ENCODE measurements around the gene CLCN7.

CLCN7 gene

GRCh38 chr16:1430214-1430758 is 44.5 kb downstream of the CLCN7 start:
- no peak overlapping the region for H3K4me3 ChIP-seq (ENCODE audit: low read length in 2 of 2)
- H3K36me3 ChIP-seq (ENCODE audit: control insufficient read depth in 2 of 2, insufficient read depth in 2 of 2, low read length in 2 of 2) = no peaks in the 10 kb centered on the region
- no peak overlapping the region for H3K27ac ChIP-seq (ENCODE audit: low read depth in 2 of 2, low read length in 2 of 2)
- peaks cover 0 to 2% of the 10 kb centered on the region in 2 donors for H3K4me1 ChIP-seq (ENCODE audit: control insufficient read depth in 2 of 2, insufficient read depth in 2 of 2, low read length in 2 of 2)
- H3K9ac ChIP-seq (ENCODE audit: low read depth in 1 of 2, low read length in 2 of 2) = no peak overlapping the region
- H3K9me3 ChIP-seq (ENCODE audit: control insufficient read depth in 2 of 2, low read length in 2 of 2) = no peaks in the 10 kb centered on the region
- no peaks in the 10 kb centered on the region for H3K27me3 ChIP-seq (ENCODE audit: control insufficient read depth in 2 of 2, insufficient read depth in 2 of 2, low read length in 2 of 2)

- no peaks in the 10 kb centered on the region for H3K36me3 ChIP-seq (ENCODE audit: control insufficient read depth in 2 of 2, insufficient read depth in 2 of 2, low read length in 2 of 2)
- H3K9ac ChIP-seq (ENCODE audit: low read depth in 1 of 2, low read length in 2 of 2) = no peak overlapping the region
- no peaks in the 10 kb centered on the region for H3K9me3 ChIP-seq (ENCODE audit: control insufficient read depth in 2 of 2, low read length in 2 of 2)
- H3K4me3 ChIP-seq (ENCODE audit: low read length in 2 of 2) = no peak overlapping the region
- H3K27ac ChIP-seq (ENCODE audit: low read depth in 2 of 2, low read length in 2 of 2) = no peak overlapping the region
- H3K4me1 ChIP-seq (ENCODE audit: control insufficient read depth in 2 of 2, insufficient read depth in 2 of 2, low read length in 2 of 2) = peaks cover 0 to 2% of the 10 kb centered on the region in 2 donors
- no peaks in the 10 kb centered on the region for H3K27me3 ChIP-seq (ENCODE audit: control insufficient read depth in 2 of 2, insufficient read depth in 2 of 2, low read length in 2 of 2)
These were observed 45.2 kb downstream of the CLCN7 start for GRCh38 chr16:1429631-1430030.

- Histone ChIP-seq H3K4me1 (ENCODE audit: control insufficient read depth in 2 of 2, insufficient read depth in 2 of 2, low read length in 2 of 2) (peaks cover 0 to 2% of the 10 kb centered on the region in 2 donors), H3K27me3 (ENCODE audit: control insufficient read depth in 2 of 2, insufficient read depth in 2 of 2, low read length in 2 of 2) (no peaks in the 10 kb centered on the region), H3K9ac (ENCODE audit: low read depth in 1 of 2, low read length in 2 of 2) (no peak overlapping the region), H3K27ac (ENCODE audit: low read depth in 2 of 2, low read length in 2 of 2) (no peak overlapping the region), H3K9me3 (ENCODE audit: control insufficient read depth in 2 of 2, low read length in 2 of 2) (no peaks in the 10 kb centered on the region), H3K4me3 (ENCODE audit: low read length in 2 of 2) (no peak overlapping the region), H3K36me3 (ENCODE audit: control insufficient read depth in 2 of 2, insufficient read depth in 2 of 2, low read length in 2 of 2) (no peaks in the 10 kb centered on the region)
These were observed 45.8 kb downstream of the CLCN7 start for GRCh38 chr16:1429012-1429411.

- Histone ChIP-seq H3K27me3 (ENCODE audit: control insufficient read depth in 2 of 2, insufficient read depth in 2 of 2, low read length in 2 of 2) (no peaks in the 10 kb centered on the region), H3K27ac (ENCODE audit: low read depth in 2 of 2, low read length in 2 of 2) (no peak overlapping the region), H3K4me1 (ENCODE audit: control insufficient read depth in 2 of 2, insufficient read depth in 2 of 2, low read length in 2 of 2) (peaks cover 0 to 2% of the 10 kb centered on the region in 2 donors), H3K4me3 (ENCODE audit: low read length in 2 of 2) (no peak overlapping the region), H3K9me3 (ENCODE audit: control insufficient read depth in 2 of 2, low read length in 2 of 2) (no peaks in the 10 kb centered on the region), H3K9ac (ENCODE audit: low read depth in 1 of 2, low read length in 2 of 2) (no peak overlapping the region), H3K36me3 (ENCODE audit: control insufficient read depth in 2 of 2, insufficient read depth in 2 of 2, low read length in 2 of 2) (no peaks in the 10 kb centered on the region)
These were observed 46.3 kb downstream of the CLCN7 start for GRCh38 chr16:1428511-1428910.

- H3K36me3 ChIP-seq (ENCODE audit: control insufficient read depth in 2 of 2, insufficient read depth in 2 of 2, low read length in 2 of 2) = no peaks in the 10 kb centered on the region
- H3K4me3 ChIP-seq (ENCODE audit: low read length in 2 of 2) = no peak overlapping the region
- H3K4me1 ChIP-seq (ENCODE audit: control insufficient read depth in 2 of 2, insufficient read depth in 2 of 2, low read length in 2 of 2) = peaks cover 0 to 2% of the 10 kb centered on the region in 2 donors
- H3K9ac ChIP-seq (ENCODE audit: low read depth in 1 of 2, low read length in 2 of 2) = no peak overlapping the region
- no peak overlapping the region for H3K27ac ChIP-seq (ENCODE audit: low read depth in 2 of 2, low read length in 2 of 2)
- H3K9me3 ChIP-seq (ENCODE audit: control insufficient read depth in 2 of 2, low read length in 2 of 2) = no peaks in the 10 kb centered on the region
- H3K27me3 ChIP-seq (ENCODE audit: control insufficient read depth in 2 of 2, insufficient read depth in 2 of 2, low read length in 2 of 2) = no peaks in the 10 kb centered on the region
These were observed 47.1 kb downstream of the CLCN7 start for GRCh38 chr16:1427473-1428461.

GRCh38 chr16:1426734-1427471 is 47.9 kb downstream of the CLCN7 start:
- Histone ChIP-seq H3K27me3 (ENCODE audit: control insufficient read depth in 2 of 2, insufficient read depth in 2 of 2, low read length in 2 of 2) (no peaks in the 10 kb centered on the region), H3K9me3 (ENCODE audit: control insufficient read depth in 2 of 2, low read length in 2 of 2) (no peaks in the 10 kb centered on the region), H3K4me1 (ENCODE audit: control insufficient read depth in 2 of 2, insufficient read depth in 2 of 2, low read length in 2 of 2) (peaks cover 0 to 2% of the 10 kb centered on the region in 2 donors), H3K9ac (ENCODE audit: low read depth in 1 of 2, low read length in 2 of 2) (no peak overlapping the region), H3K27ac (ENCODE audit: low read depth in 2 of 2, low read length in 2 of 2) (no peak overlapping the region), H3K36me3 (ENCODE audit: control insufficient read depth in 2 of 2, insufficient read depth in 2 of 2, low read length in 2 of 2) (no peaks in the 10 kb centered on the region), H3K4me3 (ENCODE audit: low read length in 2 of 2) (no peak overlapping the region)

GRCh38 chr16:1425616-1426370 is 49.0 kb downstream of the CLCN7 start:
- Histone ChIP-seq H3K27ac (ENCODE audit: low read depth in 2 of 2, low read length in 2 of 2) (no peak overlapping the region), H3K4me3 (ENCODE audit: low read length in 2 of 2) (no peak overlapping the region), H3K4me1 (ENCODE audit: control insufficient read depth in 2 of 2, insufficient read depth in 2 of 2, low read length in 2 of 2) (peaks cover 2 to 5% of the 10 kb centered on the region in 2 donors), H3K9me3 (ENCODE audit: control insufficient read depth in 2 of 2, low read length in 2 of 2) (no peaks in the 10 kb centered on the region), H3K36me3 (ENCODE audit: control insufficient read depth in 2 of 2, insufficient read depth in 2 of 2, low read length in 2 of 2) (no peaks in the 10 kb centered on the region), H3K27me3 (ENCODE audit: control insufficient read depth in 2 of 2, insufficient read depth in 2 of 2, low read length in 2 of 2) (no peaks in the 10 kb centered on the region), H3K9ac (ENCODE audit: low read depth in 1 of 2, low read length in 2 of 2) (no peak overlapping the region)

- Histone ChIP-seq H3K36me3 (ENCODE audit: control insufficient read depth in 2 of 2, insufficient read depth in 2 of 2, low read length in 2 of 2) (no peaks in the 10 kb centered on the region), H3K9me3 (ENCODE audit: control insufficient read depth in 2 of 2, low read length in 2 of 2) (no peaks in the 10 kb centered on the region), H3K9ac (ENCODE audit: low read depth in 1 of 2, low read length in 2 of 2) (no peak overlapping the region), H3K4me3 (ENCODE audit: low read length in 2 of 2) (no peak overlapping the region), H3K27ac (ENCODE audit: low read depth in 2 of 2, low read length in 2 of 2) (no peak overlapping the region), H3K4me1 (ENCODE audit: control insufficient read depth in 2 of 2, insufficient read depth in 2 of 2, low read length in 2 of 2) (peaks cover 10% of the 10 kb centered on the region in 2 donors), H3K27me3 (ENCODE audit: control insufficient read depth in 2 of 2, insufficient read depth in 2 of 2, low read length in 2 of 2) (no peaks in the 10 kb centered on the region)
These were observed 50.8 kb downstream of the CLCN7 start for GRCh38 chr16:1424028-1424427.

GRCh38 chr16:1422076-1422475 is 52.8 kb downstream of the CLCN7 start:
- no peaks in the 10 kb centered on the region for H3K27me3 ChIP-seq (ENCODE audit: control insufficient read depth in 2 of 2, insufficient read depth in 2 of 2, low read length in 2 of 2)
- H3K4me3 ChIP-seq (ENCODE audit: low read length in 2 of 2) = no peak overlapping the region
- no peaks in the 10 kb centered on the region for H3K9me3 ChIP-seq (ENCODE audit: control insufficient read depth in 2 of 2, low read length in 2 of 2)
- H3K27ac ChIP-seq (ENCODE audit: low read depth in 2 of 2, low read length in 2 of 2) = no peak overlapping the region
- no peaks in the 10 kb centered on the region for H3K36me3 ChIP-seq (ENCODE audit: control insufficient read depth in 2 of 2, insufficient read depth in 2 of 2, low read length in 2 of 2)
- peaks cover 8 to 10% of the 10 kb centered on the region in 2 donors for H3K4me1 ChIP-seq (ENCODE audit: control insufficient read depth in 2 of 2, insufficient read depth in 2 of 2, low read length in 2 of 2)
- no peak overlapping the region for H3K9ac ChIP-seq (ENCODE audit: low read depth in 1 of 2, low read length in 2 of 2)
